Activated CD4-positive, alpha-beta T cell treated with anti-CD3 and anti-CD28 coated beads, Interleukin-10, Interleukin-2, amounts not matched to agents 100 ng/mL and 50 ng/mL, durations not matched to agents 16 hours and 8 hours (primary cell): ENCODE data around the gene CACNG8.
"Not testable (repeated sequence)": the region's sequence is repeated elsewhere in the genome, so short reads cannot be mapped to it uniquely, and the experiment has no call there.

Experiments used
- DNase-seq: peaks from one replicate; pipeline ENCODE4 v3.0.0-alpha.2; 2020

The CACNG8 gene

GRCh38 chr19:53994811-53995210 is 32.1 kb downstream of the CACNG8 start:
- no peak for DNase-seq

- no peak for DNase-seq
Observed at GRCh38 chr19:53998223-53998622, 35.5 kb downstream of the CACNG8 start.

GRCh38 chr19:53999694-54000093 is 37.0 kb downstream of the CACNG8 start:
- DNase-seq: no peak

GRCh38 chr19:54001496-54001895 is 38.8 kb downstream of the CACNG8 start:
- no peak for DNase-seq

- DNase-seq: no peak
Observed at GRCh38 chr19:54002495-54003315, 40.0 kb downstream of the CACNG8 start.

GRCh38 chr19:54009440-54009839 is 46.7 kb downstream of the CACNG8 start:
- no peak for DNase-seq

GRCh38 chr19:54010474-54010873 is 47.7 kb downstream of the CACNG8 start:
- DNase-seq: no peak

GRCh38 chr19:54011507-54012211 is 48.9 kb downstream of the CACNG8 start:
- no peak for DNase-seq

GRCh38 chr19:54013866-54014265 is 51.1 kb downstream of the CACNG8 start:
- no peak for DNase-seq

GRCh38 chr19:54014920-54015560 is 52.3 kb downstream of the CACNG8 start:
- no peak for DNase-seq

- DNase-seq: no peak
Observed at GRCh38 chr19:54017261-54017660, 54.5 kb downstream of the CACNG8 start.

GRCh38 chr19:54021363-54021762 is 58.6 kb downstream of the CACNG8 start:
- DNase-seq: no peak

GRCh38 chr19:54021932-54022331 is 59.2 kb downstream of the CACNG8 start:
- no peak for DNase-seq

GRCh38 chr19:54023191-54023590 is 60.5 kb downstream of the CACNG8 start:
- no peak for DNase-seq

GRCh38 chr19:54024660-54025059 is 61.9 kb downstream of the CACNG8 start:
- no peak for DNase-seq

- no peak for DNase-seq
Observed at GRCh38 chr19:54026656-54027055, 63.9 kb downstream of the CACNG8 start.

GRCh38 chr19:54029301-54029700 is 66.6 kb downstream of the CACNG8 start:
- no peak for DNase-seq

- DNase-seq: peak; percentile 58
Observed at GRCh38 chr19:54029930-54030490, 67.3 kb downstream of the CACNG8 start.

GRCh38 chr19:54030895-54031586 is 68.3 kb downstream of the CACNG8 start:
- DNase-seq: no peak

- no peak for DNase-seq
Observed at GRCh38 chr19:54035215-54036178, 72.8 kb downstream of the CACNG8 start.

- DNase-seq: not testable (repeated sequence)
Observed at GRCh38 chr19:54036542-54036941, 73.8 kb downstream of the CACNG8 start.
